ENCODE data around the gene CAB39. TPM values are rescaled to one million over a fixed set of nuclear protein-coding genes. Genes with fewer than 3 reads are reported as not detected.

CAB39 gene
- polyA plus RNA-seq, 2 donors, result 29.7 to 33.6 TPM

DNA sequence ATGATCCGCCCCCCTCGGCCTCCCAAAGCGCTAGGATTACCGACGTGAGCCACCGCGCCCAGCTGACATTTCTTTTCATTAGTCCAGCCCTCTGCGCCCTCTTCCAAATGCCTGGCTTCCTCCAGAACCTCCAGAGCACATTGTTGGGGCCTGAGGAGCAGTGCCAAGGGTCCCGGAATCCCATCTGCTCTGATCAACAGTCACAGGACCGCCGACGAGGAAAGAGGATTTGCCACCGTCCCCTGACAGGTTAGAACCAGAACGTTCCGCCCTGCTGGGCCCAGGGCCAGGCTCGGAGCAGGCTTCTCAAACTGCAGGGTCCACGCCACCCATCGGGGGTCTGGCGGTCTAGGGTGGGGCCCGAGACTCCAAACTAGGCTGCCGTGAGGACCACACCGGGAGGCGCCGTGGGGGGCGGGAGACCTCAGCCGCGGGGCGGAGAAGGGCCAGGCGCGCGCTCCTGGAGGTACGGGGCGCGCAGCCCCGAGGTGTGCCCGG is 115.2 kb downstream of the CAB39 start:
- H3K9me3 ChIP-seq (ENCODE audit: control insufficient read depth in 2 of 2, insufficient read depth in 1 of 2, low read depth in 1 of 2, low read length in 1 of 2), result peaks cover 0 to 10% of the 10 kb centered on the region in 2 donors
- peaks cover 2 to 14% of the 10 kb centered on the region in 2 donors for H3K4me1 ChIP-seq (ENCODE audit: control insufficient read depth in 2 of 2, insufficient read depth in 2 of 2, low read length in 1 of 2)
- H3K27me3 ChIP-seq (ENCODE audit: control insufficient read depth in 1 of 2, insufficient read depth in 2 of 2, low read length in 2 of 2), result peaks cover 0 to 8% of the 10 kb centered on the region in 2 donors
- H3K4me3 ChIP-seq (ENCODE audit: low read depth in 1 of 2, low read length in 2 of 2), result peak overlapping the region; percentile 8 to 23
- no peaks in the 10 kb centered on the region for H3K36me3 ChIP-seq (ENCODE audit: control insufficient read depth in 2 of 2, insufficient read depth in 2 of 2, low read length in 1 of 2)
- 29 to 30% methylated on average over 36 of the region's 36 CpGs for WGBS, 2 donors
- no peak overlapping the region for H3K27ac ChIP-seq (ENCODE audit: low read depth in 2 of 2, low read length in 1 of 2)

DNA sequence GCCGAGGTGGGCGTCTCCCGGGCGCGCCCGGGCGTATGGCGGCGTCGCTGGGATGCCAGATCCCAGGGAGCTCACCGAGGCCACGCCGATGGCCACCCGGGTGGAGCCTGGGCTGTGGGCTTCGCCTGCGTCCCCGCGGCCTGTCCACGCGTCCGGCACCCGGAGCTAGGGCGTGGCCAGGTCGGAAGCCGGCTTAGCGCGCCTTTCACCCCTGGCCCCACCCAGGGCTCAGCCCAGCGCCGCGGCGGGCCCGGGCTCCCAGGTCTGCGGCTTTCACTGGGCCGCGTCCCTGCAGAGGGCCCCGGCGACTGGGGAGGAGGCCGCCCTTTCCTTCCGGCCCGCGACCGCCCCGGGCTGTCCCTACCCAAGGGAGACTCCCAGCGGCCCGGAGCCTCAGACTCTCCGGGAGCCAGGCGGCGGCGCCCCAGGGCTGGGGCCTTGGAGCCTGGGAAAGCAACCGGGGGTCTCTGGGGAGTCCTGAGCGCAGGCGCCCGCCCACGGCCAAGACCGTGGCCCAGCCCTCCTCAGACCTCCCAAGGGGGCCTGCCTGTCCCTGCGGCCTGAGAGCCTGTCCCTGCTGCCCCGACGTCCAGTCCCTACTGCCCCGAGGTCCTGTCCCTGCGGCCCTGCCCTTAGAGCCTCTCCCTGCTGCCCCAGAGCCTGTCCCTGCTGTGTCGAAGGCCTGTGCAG is 115.8 kb downstream of the CAB39 start:
- peaks cover 2 to 14% of the 10 kb centered on the region in 2 donors for H3K4me1 ChIP-seq (ENCODE audit: control insufficient read depth in 2 of 2, insufficient read depth in 2 of 2, low read length in 1 of 2)
- peak overlapping the region; percentile 8 to 23 for H3K4me3 ChIP-seq (ENCODE audit: low read depth in 1 of 2, low read length in 2 of 2)
- WGBS, 2 donors, result 11 to 17% methylated on average over 49 to 61 of the region's 61 CpGs
- H3K9me3 ChIP-seq (ENCODE audit: control insufficient read depth in 2 of 2, insufficient read depth in 1 of 2, low read depth in 1 of 2, low read length in 1 of 2), result peaks cover 0 to 10% of the 10 kb centered on the region in 2 donors
- H3K27ac ChIP-seq (ENCODE audit: low read depth in 2 of 2, low read length in 1 of 2), result no peak overlapping the region
- H3K36me3 ChIP-seq (ENCODE audit: control insufficient read depth in 2 of 2, insufficient read depth in 2 of 2, low read length in 1 of 2), result no peaks in the 10 kb centered on the region
- peaks cover 0 to 8% of the 10 kb centered on the region in 2 donors for H3K27me3 ChIP-seq (ENCODE audit: control insufficient read depth in 1 of 2, insufficient read depth in 2 of 2, low read length in 2 of 2)

DNA sequence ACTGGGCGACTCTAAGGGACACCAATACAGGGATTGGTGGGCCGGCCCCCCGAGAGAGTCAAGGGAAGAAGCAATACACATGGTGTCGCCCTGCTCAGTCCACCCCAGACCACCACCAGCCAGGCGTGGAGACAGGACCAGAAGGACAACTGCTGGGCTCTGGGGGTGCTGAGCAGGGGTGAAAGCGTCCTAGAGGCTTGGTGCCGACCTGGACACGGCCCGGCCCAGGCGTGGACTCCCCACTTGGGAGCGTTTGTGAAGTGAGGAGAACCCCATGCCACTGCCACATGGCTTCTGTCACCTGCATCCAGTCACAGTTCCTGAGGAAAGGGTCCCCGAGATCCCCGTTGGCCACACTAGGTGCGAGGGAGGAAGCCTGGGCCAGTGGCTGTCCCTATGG is 116.7 kb downstream of the CAB39 start:
- Histone ChIP-seq H3K9me3 (ENCODE audit: control insufficient read depth in 2 of 2, insufficient read depth in 1 of 2, low read depth in 1 of 2, low read length in 1 of 2) (peaks cover 0 to 10% of the 10 kb centered on the region in 2 donors), H3K4me1 (ENCODE audit: control insufficient read depth in 2 of 2, insufficient read depth in 2 of 2, low read length in 1 of 2) (peaks cover 2 to 14% of the 10 kb centered on the region in 2 donors)
- WGBS, 2 donors, result 97% methylated on average over 14 of the region's 14 CpGs

DNA sequence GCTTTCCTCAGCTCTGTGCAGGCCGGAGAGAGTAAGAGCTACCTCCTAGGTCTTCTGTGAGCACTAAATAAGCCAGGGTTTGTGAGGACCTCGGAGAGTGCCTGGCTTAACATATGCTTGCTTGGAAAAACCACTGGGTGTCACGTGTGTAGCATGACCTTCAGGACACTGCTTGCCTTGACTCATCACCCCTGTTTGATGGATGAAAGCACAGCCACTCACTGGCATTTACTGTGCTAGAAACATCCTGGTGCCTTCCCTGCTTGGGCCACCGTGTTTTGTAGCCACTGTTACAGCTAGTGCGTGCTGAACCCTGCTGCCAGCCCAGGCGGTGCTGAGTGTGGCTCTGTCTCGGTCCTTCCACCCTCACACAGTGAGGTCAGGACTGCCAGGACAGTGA is 117.3 kb downstream of the CAB39 start:
- Histone ChIP-seq H3K27ac (ENCODE audit: low read depth in 2 of 2, low read length in 1 of 2) (no peak overlapping the region), H3K9me3 (ENCODE audit: control insufficient read depth in 2 of 2, insufficient read depth in 1 of 2, low read depth in 1 of 2, low read length in 1 of 2) (peaks cover 0 to 10% of the 10 kb centered on the region in 2 donors), H3K36me3 (ENCODE audit: control insufficient read depth in 2 of 2, insufficient read depth in 2 of 2, low read length in 1 of 2) (no peaks in the 10 kb centered on the region), H3K27me3 (ENCODE audit: control insufficient read depth in 1 of 2, insufficient read depth in 2 of 2, low read length in 2 of 2) (peaks cover 0 to 8% of the 10 kb centered on the region in 2 donors), H3K4me3 (ENCODE audit: low read depth in 1 of 2, low read length in 2 of 2) (no peak overlapping the region), H3K4me1 (ENCODE audit: control insufficient read depth in 2 of 2, insufficient read depth in 2 of 2, low read length in 1 of 2) (peaks cover 0 to 14% of the 10 kb centered on the region in 2 donors)
- WGBS, 2 donors, result 92% methylated on average over 7 of the region's 7 CpGs

More for the DNA sequence above, 116.7 kb downstream of the CAB39 start:
- Histone ChIP-seq H3K27me3 (ENCODE audit: control insufficient read depth in 1 of 2, insufficient read depth in 2 of 2, low read length in 2 of 2) (peaks cover 0 to 8% of the 10 kb centered on the region in 2 donors), H3K4me3 (ENCODE audit: low read depth in 1 of 2, low read length in 2 of 2) (no peak overlapping the region), H3K36me3 (ENCODE audit: control insufficient read depth in 2 of 2, insufficient read depth in 2 of 2, low read length in 1 of 2) (no peaks in the 10 kb centered on the region), H3K27ac (ENCODE audit: low read depth in 2 of 2, low read length in 1 of 2) (no peak overlapping the region)

DNA sequence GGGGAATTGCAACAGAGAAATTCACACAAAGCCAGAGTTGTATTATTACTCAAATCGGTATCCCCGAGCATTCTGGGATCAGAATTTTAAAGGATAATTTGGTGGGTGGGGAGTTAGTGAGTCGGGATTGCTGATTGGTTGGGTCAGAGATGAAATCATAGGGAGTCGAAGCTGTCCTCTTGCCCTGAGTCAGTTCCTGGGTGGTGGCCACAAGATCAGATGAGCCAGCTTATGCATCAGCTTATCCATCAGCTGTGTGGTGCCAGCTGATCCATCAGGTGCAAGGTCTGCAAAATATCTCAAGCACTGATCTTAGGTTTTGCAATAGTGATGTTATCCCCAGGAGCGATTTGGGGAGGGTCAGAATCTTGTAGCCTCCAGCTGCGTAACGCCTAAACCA is 117.8 kb downstream of the CAB39 start:
- H3K27me3 ChIP-seq (ENCODE audit: control insufficient read depth in 1 of 2, insufficient read depth in 2 of 2, low read length in 2 of 2), result peaks cover 0 to 8% of the 10 kb centered on the region in 2 donors
- H3K27ac ChIP-seq (ENCODE audit: low read depth in 2 of 2, low read length in 1 of 2), result no peak overlapping the region
- H3K36me3 ChIP-seq (ENCODE audit: control insufficient read depth in 2 of 2, insufficient read depth in 2 of 2, low read length in 1 of 2), result no peaks in the 10 kb centered on the region
- H3K4me3 ChIP-seq (ENCODE audit: low read depth in 1 of 2, low read length in 2 of 2), result no peak overlapping the region
- H3K9me3 ChIP-seq (ENCODE audit: control insufficient read depth in 2 of 2, insufficient read depth in 1 of 2, low read depth in 1 of 2, low read length in 1 of 2), result peaks cover 0 to 10% of the 10 kb centered on the region in 2 donors
- 83 to 88% methylated on average over 7 of the region's 7 CpGs for WGBS, 2 donors
- peaks cover 0 to 14% of the 10 kb centered on the region in 2 donors for H3K4me1 ChIP-seq (ENCODE audit: control insufficient read depth in 2 of 2, insufficient read depth in 2 of 2, low read length in 1 of 2)

DNA sequence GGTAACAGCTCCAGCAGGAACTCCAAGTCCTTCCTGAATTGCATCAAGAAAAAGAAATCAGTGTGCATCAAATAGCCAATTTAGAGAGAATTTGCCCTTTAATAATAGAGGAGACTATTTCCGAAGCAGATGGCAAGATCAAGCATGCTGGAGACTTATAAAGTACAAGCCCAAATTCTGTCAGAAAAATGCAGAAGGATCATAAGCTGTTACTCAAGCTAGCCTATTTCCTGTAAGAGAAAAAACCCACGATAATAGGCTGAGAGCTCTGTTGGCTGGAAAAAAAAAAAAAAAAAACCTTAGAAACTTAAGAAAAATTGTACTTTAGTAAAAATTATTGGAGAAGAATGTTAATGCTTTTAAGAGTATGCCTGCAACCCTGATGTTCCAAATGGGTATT is 127.7 kb downstream of the CAB39 start:
- H3K4me3 ChIP-seq (ENCODE audit: low read depth in 1 of 2, low read length in 2 of 2), result no peak overlapping the region
- 20 to 33% methylated on average over 2 of the region's 2 CpGs for WGBS, 2 donors
- no peaks in the 10 kb centered on the region for H3K36me3 ChIP-seq (ENCODE audit: control insufficient read depth in 2 of 2, insufficient read depth in 2 of 2, low read length in 1 of 2)
- no peak overlapping the region for H3K27ac ChIP-seq (ENCODE audit: low read depth in 2 of 2, low read length in 1 of 2)
- H3K27me3 ChIP-seq (ENCODE audit: control insufficient read depth in 1 of 2, insufficient read depth in 2 of 2, low read length in 2 of 2), result no peaks in the 10 kb centered on the region
- peaks cover 4 to 6% of the 10 kb centered on the region in 2 donors for H3K9me3 ChIP-seq (ENCODE audit: control insufficient read depth in 2 of 2, insufficient read depth in 1 of 2, low read depth in 1 of 2, low read length in 1 of 2)
- no peaks in the 10 kb centered on the region for H3K4me1 ChIP-seq (ENCODE audit: control insufficient read depth in 2 of 2, insufficient read depth in 2 of 2, low read length in 1 of 2)

DNA sequence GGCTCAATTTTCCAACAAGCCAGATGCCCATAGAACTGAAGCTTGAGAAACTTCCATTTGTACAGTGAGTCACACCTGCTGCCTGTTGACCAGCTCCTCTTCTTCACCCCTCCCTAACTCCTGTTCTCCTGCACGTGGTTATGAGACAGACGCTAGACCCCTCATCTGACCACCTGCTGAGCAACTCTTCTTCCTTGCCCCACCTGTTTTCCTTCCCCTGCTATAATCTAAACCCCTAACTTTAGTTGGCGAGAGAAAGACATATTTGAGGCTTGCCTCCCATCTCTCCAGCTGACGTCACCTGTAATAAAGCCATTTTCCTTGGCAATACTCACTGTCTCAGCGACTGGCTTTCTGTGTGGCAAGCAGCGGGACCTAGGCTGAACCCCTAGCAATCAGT is 129.8 kb downstream of the CAB39 start:
- no peak overlapping the region for H3K4me3 ChIP-seq (ENCODE audit: low read depth in 1 of 2, low read length in 2 of 2)
- H3K36me3 ChIP-seq (ENCODE audit: control insufficient read depth in 2 of 2, insufficient read depth in 2 of 2, low read length in 1 of 2), result no peaks in the 10 kb centered on the region
- peaks cover 4 to 6% of the 10 kb centered on the region in 2 donors for H3K9me3 ChIP-seq (ENCODE audit: control insufficient read depth in 2 of 2, insufficient read depth in 1 of 2, low read depth in 1 of 2, low read length in 1 of 2)
- no peaks in the 10 kb centered on the region for H3K4me1 ChIP-seq (ENCODE audit: control insufficient read depth in 2 of 2, insufficient read depth in 2 of 2, low read length in 1 of 2)
- no peak overlapping the region for H3K27ac ChIP-seq (ENCODE audit: low read depth in 2 of 2, low read length in 1 of 2)
- 64 to 67% methylated on average over 6 of the region's 6 CpGs for WGBS, 2 donors
- no peaks in the 10 kb centered on the region for H3K27me3 ChIP-seq (ENCODE audit: control insufficient read depth in 1 of 2, insufficient read depth in 2 of 2, low read length in 2 of 2)

DNA sequence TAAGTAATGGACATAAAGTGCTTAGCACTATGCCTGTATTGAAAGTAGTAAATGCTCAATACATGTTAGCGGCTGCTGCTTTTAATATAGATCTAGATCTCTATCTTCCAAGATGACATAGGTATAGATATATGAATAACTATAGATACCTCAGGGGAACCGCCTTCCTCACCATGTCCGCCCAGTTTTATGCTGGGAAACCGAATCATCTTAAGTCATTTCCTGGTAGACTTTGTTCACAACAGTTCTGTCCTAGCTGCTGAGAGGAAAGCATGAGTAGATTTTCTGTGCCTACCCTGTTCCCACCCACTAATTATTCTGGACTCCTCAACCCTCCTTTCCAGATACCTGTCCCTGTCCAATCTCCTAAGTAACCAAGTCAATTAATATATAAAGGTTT is 130.5 kb downstream of the CAB39 start:
- H3K27ac ChIP-seq (ENCODE audit: low read depth in 2 of 2, low read length in 1 of 2), result no peak overlapping the region

DNA sequence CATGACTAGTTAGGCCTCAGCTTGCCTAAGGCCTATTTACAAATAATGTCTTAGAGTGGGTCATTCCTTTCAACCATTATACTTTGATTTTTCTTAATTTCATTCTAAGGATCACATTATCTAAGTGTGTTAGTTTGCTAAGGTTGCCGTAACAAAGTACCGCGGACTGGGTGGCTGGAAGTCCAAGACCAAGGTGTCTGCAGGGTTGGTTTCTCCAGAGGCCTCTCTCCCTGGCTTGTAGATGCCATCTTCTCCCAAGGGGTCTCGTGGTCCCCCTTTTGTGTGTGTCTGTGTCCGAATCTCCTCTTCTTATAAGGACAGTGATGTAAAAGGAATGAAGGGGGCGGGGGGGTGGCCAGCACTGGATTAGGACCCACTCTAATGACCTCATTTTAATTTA is 133.7 kb downstream of the CAB39 start:
- H3K9me3 ChIP-seq (ENCODE audit: control insufficient read depth in 2 of 2, insufficient read depth in 1 of 2, low read depth in 1 of 2, low read length in 1 of 2), result peaks cover 0 to 2% of the 10 kb centered on the region in 2 donors
- H3K36me3 ChIP-seq (ENCODE audit: control insufficient read depth in 2 of 2, insufficient read depth in 2 of 2, low read length in 1 of 2), result no peaks in the 10 kb centered on the region
- H3K4me3 ChIP-seq (ENCODE audit: low read depth in 1 of 2, low read length in 2 of 2), result no peak overlapping the region
- WGBS, 2 donors, result 95 to 97% methylated on average over 6 of the region's 6 CpGs
- H3K4me1 ChIP-seq (ENCODE audit: control insufficient read depth in 2 of 2, insufficient read depth in 2 of 2, low read length in 1 of 2), result peaks cover 2 to 3% of the 10 kb centered on the region in 2 donors
- H3K27ac ChIP-seq (ENCODE audit: low read depth in 2 of 2, low read length in 1 of 2), result no peak overlapping the region
- H3K27me3 ChIP-seq (ENCODE audit: control insufficient read depth in 1 of 2, insufficient read depth in 2 of 2, low read length in 2 of 2), result no peaks in the 10 kb centered on the region

More for the DNA sequence above, 130.5 kb downstream of the CAB39 start:
- H3K4me3 ChIP-seq (ENCODE audit: low read depth in 1 of 2, low read length in 2 of 2), result no peak overlapping the region
- peaks cover 4 to 6% of the 10 kb centered on the region in 2 donors for H3K9me3 ChIP-seq (ENCODE audit: control insufficient read depth in 2 of 2, insufficient read depth in 1 of 2, low read depth in 1 of 2, low read length in 1 of 2)
- H3K36me3 ChIP-seq (ENCODE audit: control insufficient read depth in 2 of 2, insufficient read depth in 2 of 2, low read length in 1 of 2), result no peaks in the 10 kb centered on the region
- no peaks in the 10 kb centered on the region for H3K27me3 ChIP-seq (ENCODE audit: control insufficient read depth in 1 of 2, insufficient read depth in 2 of 2, low read length in 2 of 2)
- peaks cover 2 to 3% of the 10 kb centered on the region in 2 donors for H3K4me1 ChIP-seq (ENCODE audit: control insufficient read depth in 2 of 2, insufficient read depth in 2 of 2, low read length in 1 of 2)
- WGBS, 2 donors, result 65 to 74% methylated on average over 4 of the region's 4 CpGs
